OCI-LY1 (cell line): Measurements from ENCODE around the gene CAMTA2.

ENCODE experiments used
- CTCF ChIP-seq: fragments of 200-600 bp; sonication (generic), shearing (Covaris generic); IDR thresholded peaks from 2 replicates; pipeline ENCODE4 v1.5.1; 2017; ENCODE audit warnings: mild to moderate bottlenecking, antibody characterized with exemption, low read length, moderate library complexity, mixed read lengths
- EZH2 ChIP-seq: fragments of 200-600 bp; sonication (generic), shearing (Covaris generic); IDR thresholded peaks from 2 replicates; pipeline ENCODE4 v1.8.0; 2017; ENCODE audit warnings: borderline replicate concordance, mixed run types, mild to moderate bottlenecking, antibody characterized with exemption, low read length, moderate library complexity, mixed read lengths

GRCh38 chr17:4967539-4968485 lies 19.7 kb downstream of the CAMTA2 start, which contains the start of gene SPAG7:
- TF ChIP-seq CTCF (0 out of 2 replicates have a peak, but pooled peaks have one; percentile 4), EZH2 (no peak)
